ENCODE measurements around the gene LRGUK. TPM values are rescaled to one million over a fixed set of nuclear protein-coding genes. Genes with fewer than 3 reads are reported as not detected.
"Not testable (repeated sequence)": the region's sequence is repeated elsewhere in the genome, so short reads cannot be mapped to it uniquely, and the experiment has no call there.

The LRGUK gene
- total RNA-seq, 1 donor from 2014 or later = 0.05 TPM

DNA sequence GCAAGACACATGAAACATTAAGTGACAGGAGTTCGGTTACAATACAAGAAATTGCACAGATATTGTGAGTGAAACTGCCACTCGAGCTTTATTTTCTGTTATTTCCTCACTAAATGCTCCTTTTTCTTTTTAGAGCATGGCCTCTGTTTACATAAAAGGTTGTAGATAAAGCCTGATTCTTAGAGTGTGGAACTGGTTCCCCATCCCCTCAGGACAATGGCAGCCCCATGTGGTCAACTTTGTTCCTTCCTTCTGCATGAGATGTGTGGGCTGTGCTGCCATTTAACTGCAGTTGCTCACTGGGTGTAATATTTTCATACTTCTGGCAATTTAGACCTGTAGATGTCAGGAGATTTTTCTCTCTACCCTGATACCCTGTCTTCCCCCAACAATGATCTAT, 70.2 kb downstream of the LRGUK start:
- no peak overlapping the region for H3K4me3 Mint-ChIP-seq
- H3K27me3 Mint-ChIP-seq (ENCODE audit: insufficient read depth) = no peaks in the 10 kb centered on the region
- H3K4me1 Mint-ChIP-seq (ENCODE audit: low read depth) = no peaks in the 10 kb centered on the region
- no peaks in the 10 kb centered on the region for H3K36me3 Mint-ChIP-seq (ENCODE audit: low read depth)
- no peak overlapping the region for H3K27ac Mint-ChIP-seq
- intact Hi-C loops (cut with micrococcal nuclease) = no loop called here
- no peak for DNase-seq (ENCODE audit: low spot score)
- H3K9me3 Mint-ChIP-seq = no peaks in the 10 kb centered on the region

DNA sequence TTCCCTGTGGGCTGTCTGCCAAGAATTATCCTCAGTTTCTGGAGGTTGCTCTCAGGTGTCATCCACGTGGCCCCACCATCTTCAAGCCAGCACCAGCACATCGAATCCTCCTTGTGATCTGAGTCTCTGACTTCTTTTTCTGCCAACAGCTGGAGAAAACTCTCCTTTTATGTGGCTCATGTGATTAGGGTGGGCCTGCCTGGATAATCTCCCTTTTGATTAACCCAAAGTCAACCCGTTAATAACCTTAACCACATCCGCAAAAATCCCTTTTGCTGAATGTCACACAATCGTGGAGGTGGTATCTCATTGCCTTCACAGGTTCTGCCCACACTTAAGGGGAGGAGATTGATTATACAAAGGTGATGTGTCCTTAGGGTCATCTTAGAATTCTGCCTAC, 73.8 kb downstream of the LRGUK start:
- intact Hi-C loops (cut with micrococcal nuclease) = no loop called here
- H3K4me3 Mint-ChIP-seq = no peak overlapping the region
- no peak overlapping the region for H3K27ac Mint-ChIP-seq
- no peaks in the 10 kb centered on the region for H3K27me3 Mint-ChIP-seq (ENCODE audit: insufficient read depth)
- no peaks in the 10 kb centered on the region for H3K36me3 Mint-ChIP-seq (ENCODE audit: low read depth)
- H3K9me3 Mint-ChIP-seq = no peaks in the 10 kb centered on the region
- no peak for DNase-seq (ENCODE audit: low spot score)
- H3K4me1 Mint-ChIP-seq (ENCODE audit: low read depth) = no peaks in the 10 kb centered on the region

DNA sequence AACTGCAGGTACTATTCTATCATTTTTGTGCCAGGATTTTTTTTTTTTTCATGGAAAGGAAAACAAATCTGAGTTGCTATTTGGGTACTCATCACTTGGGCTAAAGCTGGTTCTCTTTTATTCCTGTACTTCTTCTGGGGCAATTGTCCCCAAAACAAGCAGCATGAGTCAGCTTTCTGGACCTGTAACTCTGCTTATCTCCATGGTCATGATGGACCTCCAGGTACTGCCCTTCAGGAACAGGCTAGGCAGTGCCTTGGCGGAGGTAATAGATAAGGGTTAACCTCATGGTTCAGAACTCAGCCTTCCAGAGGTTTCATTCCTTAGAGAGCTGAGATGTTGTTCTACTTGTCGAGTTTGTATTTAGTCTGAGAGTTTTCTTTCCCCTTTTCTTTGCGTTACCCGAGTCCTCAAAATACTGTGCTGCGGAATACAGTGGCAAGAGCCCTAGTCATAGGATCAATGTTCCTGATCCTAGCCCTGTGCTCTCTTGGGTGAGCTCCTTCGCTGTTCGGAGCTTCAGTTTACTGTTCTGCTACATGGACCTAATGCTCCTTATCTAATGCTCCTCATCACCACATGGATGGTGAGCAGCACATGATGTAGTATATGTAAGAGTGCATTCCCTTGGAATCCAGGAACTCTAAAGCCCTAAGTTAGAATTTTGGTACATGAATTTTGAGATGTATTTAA, 74.6 kb downstream of the LRGUK start:
- H3K36me3 Mint-ChIP-seq (ENCODE audit: low read depth) = no peaks in the 10 kb centered on the region
- H3K4me1 Mint-ChIP-seq (ENCODE audit: low read depth) = no peaks in the 10 kb centered on the region
- H3K9me3 Mint-ChIP-seq = no peaks in the 10 kb centered on the region
- no peak overlapping the region for H3K27ac Mint-ChIP-seq
- H3K4me3 Mint-ChIP-seq = no peak overlapping the region
- intact Hi-C loops (cut with micrococcal nuclease) = no loop called here
- DNase-seq (ENCODE audit: low spot score) = no peak
- H3K27me3 Mint-ChIP-seq (ENCODE audit: insufficient read depth) = no peaks in the 10 kb centered on the region

DNA sequence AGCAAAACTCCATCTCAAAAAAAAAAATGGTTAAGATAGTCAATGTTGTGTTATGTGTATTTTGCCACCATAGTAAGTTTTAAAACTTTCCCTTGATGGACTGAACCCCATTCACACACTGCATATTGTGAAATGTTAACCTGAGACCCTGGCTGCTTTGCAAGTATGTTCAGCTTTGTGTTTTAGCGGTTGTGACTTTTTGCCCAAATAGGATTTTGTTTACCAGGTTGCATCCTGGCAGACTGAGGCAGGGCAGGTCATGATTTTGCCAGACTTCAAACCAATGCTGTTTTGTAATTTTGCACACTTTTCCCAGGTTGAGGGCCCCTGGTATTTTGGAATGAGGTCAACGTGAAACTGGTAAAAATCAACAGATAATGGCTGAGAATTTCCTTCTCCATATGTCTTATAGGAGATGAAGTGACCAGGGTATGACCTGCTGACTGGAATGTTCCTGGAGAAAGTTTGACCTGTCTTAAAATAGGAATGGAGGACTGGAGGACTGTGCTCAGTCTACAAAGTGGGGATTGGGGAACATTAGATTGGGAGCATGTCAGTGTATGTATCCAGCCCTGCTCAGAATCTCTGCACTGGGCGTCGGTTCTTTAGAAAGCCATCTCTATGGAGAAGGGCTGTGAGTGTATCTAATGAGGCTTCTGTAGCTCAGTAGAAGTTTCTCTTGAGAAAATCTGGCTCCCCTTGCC, 76.2 kb downstream of the LRGUK start:
- Mint-ChIP-seq H3K4me3 (no peak overlapping the region), H3K27me3 (ENCODE audit: insufficient read depth) (no peaks in the 10 kb centered on the region), H3K4me1 (ENCODE audit: low read depth) (no peaks in the 10 kb centered on the region), H3K9me3 (no peaks in the 10 kb centered on the region), H3K36me3 (ENCODE audit: low read depth) (no peaks in the 10 kb centered on the region), H3K27ac (no peak overlapping the region)
- intact Hi-C loops (cut with micrococcal nuclease) = no loop called here
- no peak for DNase-seq (ENCODE audit: low spot score)

DNA sequence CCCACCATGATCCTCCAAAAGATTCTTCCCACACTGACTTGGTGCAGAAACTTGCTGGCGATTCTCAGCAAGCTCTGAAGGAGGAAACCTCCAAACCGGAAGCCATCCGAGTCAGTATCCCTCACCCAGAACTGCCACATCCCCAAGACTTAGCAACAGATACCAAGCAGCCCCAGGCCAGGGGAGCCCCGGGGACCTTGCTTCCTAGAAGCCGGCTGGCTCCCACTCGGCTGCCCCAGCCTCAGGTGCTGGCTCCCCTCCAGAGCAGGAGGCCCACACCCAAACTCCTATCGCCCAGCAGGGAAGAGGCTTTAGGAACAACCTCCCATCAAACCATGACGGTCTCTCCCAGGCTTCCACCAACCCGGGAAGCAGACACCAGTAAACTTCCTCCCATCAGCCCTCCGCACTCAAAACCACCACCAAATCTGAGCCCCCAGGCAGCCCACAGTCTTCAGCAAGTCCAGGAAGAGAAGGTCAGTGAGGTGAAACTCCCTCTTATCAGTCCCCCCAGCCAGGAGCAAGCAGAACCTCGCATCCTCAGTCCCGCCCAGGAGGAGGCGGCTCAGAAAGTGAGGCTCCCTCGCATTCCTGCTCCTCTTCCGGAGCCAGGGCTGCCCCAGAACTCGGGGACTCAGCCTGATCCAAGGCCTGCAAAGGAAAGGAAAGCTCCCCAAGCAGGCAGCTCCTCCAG, 82.3 kb downstream of the LRGUK start:
- intact Hi-C loops (cut with micrococcal nuclease) = no loop called here
- peaks cover 3% of the 10 kb centered on the region for H3K27me3 Mint-ChIP-seq (ENCODE audit: insufficient read depth)
- H3K27ac Mint-ChIP-seq = no peak overlapping the region
- DNase-seq (ENCODE audit: low spot score) = no peak
- no peaks in the 10 kb centered on the region for H3K4me1 Mint-ChIP-seq (ENCODE audit: low read depth)
- no peaks in the 10 kb centered on the region for H3K36me3 Mint-ChIP-seq (ENCODE audit: low read depth)
- H3K4me3 Mint-ChIP-seq = no peak overlapping the region
- H3K9me3 Mint-ChIP-seq = no peaks in the 10 kb centered on the region

DNA sequence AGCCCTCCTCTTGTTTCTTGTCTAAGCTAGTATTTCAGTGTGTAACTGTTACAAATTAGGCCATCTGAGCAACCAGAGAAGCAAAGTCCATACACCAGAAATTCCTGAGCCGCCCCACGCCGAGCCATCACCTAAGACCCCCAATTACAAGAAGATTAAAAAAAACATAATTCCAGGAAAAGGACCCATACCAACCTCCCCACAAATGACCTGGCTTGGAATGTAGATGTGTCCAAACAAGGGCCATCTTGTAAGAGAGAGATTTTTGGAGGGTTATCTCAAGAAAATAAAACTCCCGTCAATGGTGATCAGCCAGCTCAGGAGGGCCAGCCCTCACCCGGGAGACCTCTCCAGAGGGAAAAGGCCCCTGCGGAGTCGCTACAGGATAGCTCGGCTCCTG, 83.1 kb downstream of the LRGUK start:
- H3K27me3 Mint-ChIP-seq (ENCODE audit: insufficient read depth) = peaks cover 3% of the 10 kb centered on the region
- DNase-seq (ENCODE audit: low spot score) = no peak
- H3K9me3 Mint-ChIP-seq = no peaks in the 10 kb centered on the region
- intact Hi-C loops (cut with micrococcal nuclease) = no loop called here
- no peak overlapping the region for H3K27ac Mint-ChIP-seq
- no peaks in the 10 kb centered on the region for H3K4me1 Mint-ChIP-seq (ENCODE audit: low read depth)
- H3K4me3 Mint-ChIP-seq = no peak overlapping the region
- H3K36me3 Mint-ChIP-seq (ENCODE audit: low read depth) = no peaks in the 10 kb centered on the region

DNA sequence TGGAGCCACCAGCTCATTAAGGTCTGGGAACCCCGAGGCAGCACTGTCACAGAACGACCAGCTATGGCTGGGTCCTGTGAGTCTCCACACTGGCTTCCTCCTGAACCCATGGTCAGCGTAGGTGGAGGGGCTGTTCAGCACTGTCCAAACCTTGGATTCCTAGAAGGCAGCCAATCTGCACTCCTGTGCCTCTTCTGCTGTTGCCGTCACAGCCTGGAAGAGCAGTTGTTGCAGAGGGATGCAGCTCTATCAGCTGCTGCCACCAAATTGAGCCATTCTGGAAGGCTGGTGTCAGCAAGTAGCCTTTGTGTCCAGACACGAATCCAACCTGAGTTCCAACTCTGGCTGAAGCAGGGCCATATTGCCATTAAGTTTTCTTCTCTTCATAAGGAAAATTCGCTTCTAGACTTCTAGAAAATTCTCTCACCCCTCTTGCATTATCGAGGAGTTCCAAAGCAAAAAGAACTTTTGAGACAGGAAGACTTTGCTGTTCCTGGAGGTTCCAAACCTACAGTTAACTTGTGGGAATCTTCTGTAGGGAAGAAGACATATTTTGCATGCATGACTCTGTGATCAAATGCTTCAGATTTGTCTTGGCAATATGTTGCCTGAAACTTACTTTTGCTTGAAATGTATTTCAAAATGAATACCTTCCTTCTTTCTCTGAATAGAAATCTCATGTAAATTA, 84.0 kb downstream of the LRGUK start:
- DNase-seq (ENCODE audit: low spot score) = no peak
- H3K4me1 Mint-ChIP-seq (ENCODE audit: low read depth) = no peaks in the 10 kb centered on the region
- no peaks in the 10 kb centered on the region for H3K9me3 Mint-ChIP-seq
- H3K4me3 Mint-ChIP-seq = no peak overlapping the region
- intact Hi-C loops (cut with micrococcal nuclease) = no loop called here
- H3K36me3 Mint-ChIP-seq (ENCODE audit: low read depth) = no peaks in the 10 kb centered on the region
- peaks cover 3% of the 10 kb centered on the region for H3K27me3 Mint-ChIP-seq (ENCODE audit: insufficient read depth)
- no peak overlapping the region for H3K27ac Mint-ChIP-seq

DNA sequence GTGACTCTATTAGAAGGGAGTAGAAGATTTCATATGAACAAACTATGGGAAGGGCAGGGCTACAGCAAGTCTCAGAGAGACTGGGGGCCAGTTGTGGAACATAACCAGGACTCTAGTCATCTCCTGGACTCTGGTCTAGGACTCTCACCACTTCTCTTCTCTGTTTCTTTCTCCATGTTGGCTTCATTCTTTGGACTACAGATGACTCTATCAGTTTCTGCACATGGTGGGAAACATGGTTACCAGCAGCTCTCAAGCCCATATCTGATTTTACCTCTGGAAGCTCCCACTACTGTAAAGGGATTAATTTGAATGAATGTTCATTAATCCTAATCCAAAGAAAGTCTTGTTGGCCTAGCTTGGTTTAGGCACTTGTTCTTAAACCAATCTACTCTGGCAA, 84.7 kb downstream of the LRGUK start:
- Mint-ChIP-seq H3K4me3 (no peak overlapping the region), H3K27ac (no peak overlapping the region), H3K4me1 (ENCODE audit: low read depth) (no peaks in the 10 kb centered on the region), H3K36me3 (ENCODE audit: low read depth) (no peaks in the 10 kb centered on the region), H3K27me3 (ENCODE audit: insufficient read depth) (peaks cover 3% of the 10 kb centered on the region), H3K9me3 (no peaks in the 10 kb centered on the region)
- intact Hi-C loops (cut with micrococcal nuclease) = no loop called here
- DNase-seq (ENCODE audit: low spot score) = no peak

DNA sequence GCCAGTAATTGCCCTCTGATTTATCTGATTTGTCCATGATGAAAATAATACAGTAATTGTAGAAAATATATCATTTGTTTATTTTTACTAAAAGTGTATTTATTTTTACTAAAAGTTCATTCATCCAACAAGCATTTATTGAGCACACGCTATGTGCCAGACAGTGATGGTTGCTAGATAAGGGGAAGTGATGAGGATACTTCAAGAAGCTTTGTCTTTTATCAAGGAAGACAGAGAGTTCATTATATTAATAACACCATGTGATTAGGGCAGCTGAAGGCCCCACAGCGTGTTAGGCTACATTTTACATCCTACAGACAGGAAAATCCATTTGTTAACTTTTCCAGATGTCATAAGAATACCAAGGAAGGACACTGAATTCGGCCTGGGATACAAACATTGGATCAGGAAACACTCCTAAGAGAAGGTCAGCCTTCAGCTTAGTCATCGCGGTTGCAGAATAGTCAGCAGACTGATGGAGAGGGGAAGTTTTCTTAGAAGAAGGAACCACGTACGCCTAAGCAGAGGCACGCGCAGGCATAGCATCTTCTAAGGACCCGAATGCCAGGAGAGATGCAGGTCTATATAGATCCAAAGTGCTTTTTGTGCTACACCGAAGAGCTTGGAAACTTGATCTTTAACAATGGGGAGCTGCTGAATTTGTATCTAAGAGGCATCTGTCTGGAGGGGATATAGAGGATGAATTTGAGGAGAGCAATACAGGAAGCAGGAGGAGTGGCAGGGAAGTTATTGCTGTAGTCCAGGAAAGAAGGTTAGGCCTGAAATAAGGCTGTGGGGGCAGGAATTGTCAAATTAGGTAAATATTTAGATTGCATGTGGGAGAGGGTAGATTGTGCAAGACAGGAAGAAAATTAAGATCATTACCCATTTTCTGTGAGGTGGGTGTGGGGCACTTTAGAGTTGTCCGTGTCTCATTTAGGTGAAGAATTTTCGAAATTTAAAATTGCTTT, 85.7 kb downstream of the LRGUK start:
- H3K36me3 Mint-ChIP-seq (ENCODE audit: low read depth) = no peaks in the 10 kb centered on the region
- H3K27me3 Mint-ChIP-seq (ENCODE audit: insufficient read depth) = peaks cover 3% of the 10 kb centered on the region
- intact Hi-C loops (cut with micrococcal nuclease) = no loop called here
- H3K4me1 Mint-ChIP-seq (ENCODE audit: low read depth) = no peaks in the 10 kb centered on the region
- H3K9me3 Mint-ChIP-seq = no peaks in the 10 kb centered on the region
- no peak overlapping the region for H3K27ac Mint-ChIP-seq
- no peak for DNase-seq (ENCODE audit: low spot score)
- H3K4me3 Mint-ChIP-seq = no peak overlapping the region

DNA sequence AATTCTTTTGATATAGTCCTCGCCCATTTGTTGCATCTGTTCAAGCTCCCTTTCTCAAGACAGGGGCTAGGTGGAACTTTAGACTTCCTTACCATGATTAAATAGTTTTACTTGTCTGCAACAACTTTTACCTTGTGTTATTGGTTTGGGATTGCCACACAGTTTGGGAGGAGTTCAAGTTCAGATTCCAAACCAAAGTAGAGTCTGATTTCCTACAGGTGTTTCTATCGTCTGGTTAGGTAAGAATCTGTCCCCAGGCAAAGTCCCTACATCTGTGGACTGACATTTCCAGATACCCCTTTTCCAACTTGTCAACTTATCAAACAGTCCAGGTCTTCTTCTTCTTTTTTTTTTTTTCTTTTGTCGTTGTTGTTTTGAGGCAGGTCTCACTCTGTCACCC, 93.1 kb downstream of the LRGUK start:
- Mint-ChIP-seq H3K27me3 (ENCODE audit: insufficient read depth) (peaks cover 2% of the 10 kb centered on the region), H3K4me3 (no peak overlapping the region), H3K36me3 (ENCODE audit: low read depth) (no peaks in the 10 kb centered on the region), H3K9me3 (no peaks in the 10 kb centered on the region), H3K27ac (no peak overlapping the region), H3K4me1 (ENCODE audit: low read depth) (no peaks in the 10 kb centered on the region)
- DNase-seq (ENCODE audit: low spot score) = no peak
- intact Hi-C loops (cut with micrococcal nuclease) = no loop called here

DNA sequence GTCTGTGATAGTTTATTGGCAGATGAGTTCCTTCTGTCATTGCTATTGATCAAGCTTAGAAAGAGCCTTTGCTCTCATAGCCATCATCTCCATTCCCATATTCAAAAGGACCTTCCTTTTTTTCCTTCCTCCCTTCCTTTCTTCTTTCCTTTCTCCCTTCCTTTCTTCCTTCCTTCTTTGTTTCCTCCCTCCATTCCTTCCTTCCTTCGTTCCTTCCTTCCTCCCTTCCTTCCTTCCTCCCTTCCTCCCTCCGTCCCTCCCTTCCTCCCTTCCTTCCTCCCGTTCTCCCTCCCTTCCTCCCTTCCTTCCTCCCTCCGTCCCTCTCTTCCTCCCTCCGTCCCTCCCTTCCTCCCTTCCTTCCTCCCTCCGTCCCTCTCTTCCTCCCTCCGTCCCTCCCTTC, 104.2 kb downstream of the LRGUK start:
- H3K9me3 Mint-ChIP-seq; H3K27ac Mint-ChIP-seq; H3K4me1 Mint-ChIP-seq (ENCODE audit: low read depth); H3K4me3 Mint-ChIP-seq; H3K36me3 Mint-ChIP-seq (ENCODE audit: low read depth); DNase-seq (ENCODE audit: low spot score); H3K27me3 Mint-ChIP-seq (ENCODE audit: insufficient read depth); intact Hi-C loops (cut with micrococcal nuclease): not testable (repeated sequence)

DNA sequence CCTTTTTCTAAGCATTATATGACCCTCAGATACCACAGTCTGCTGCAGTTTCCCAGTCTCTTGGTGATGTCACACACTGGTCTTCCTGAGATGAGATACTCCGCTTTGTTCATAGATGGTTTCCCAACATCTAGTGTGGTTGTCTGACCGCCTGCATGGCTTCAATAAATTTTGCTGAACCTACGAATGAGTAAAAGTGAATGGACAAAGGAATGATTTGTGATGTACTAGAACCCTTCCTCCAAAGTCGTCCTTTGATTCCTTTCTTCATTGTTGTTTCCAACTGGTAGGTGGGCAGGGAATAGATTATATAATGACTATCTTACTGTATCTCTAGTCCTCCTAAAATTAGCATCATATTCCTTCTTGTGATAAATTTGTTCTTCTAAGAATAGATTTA, 107.1 kb downstream of the LRGUK start:
- Mint-ChIP-seq H3K27me3 (ENCODE audit: insufficient read depth) (no peaks in the 10 kb centered on the region), H3K27ac (no peak overlapping the region), H3K4me3 (no peak overlapping the region), H3K36me3 (ENCODE audit: low read depth) (no peaks in the 10 kb centered on the region), H3K9me3 (peaks cover 5% of the 10 kb centered on the region), H3K4me1 (ENCODE audit: low read depth) (no peaks in the 10 kb centered on the region)
- intact Hi-C loops (cut with micrococcal nuclease) = no loop called here
- no peak for DNase-seq (ENCODE audit: low spot score)

Data from activated T-helper 1 cell treated with anti-CD3 and anti-CD28 coated beads, Interleukin-12 subunit alpha, Interleukin-12 subunit beta, Interleukin-2, Interleukin-4 antibody, amounts not matched to agents 30 ng/mL and 10 ng/mL and 1 ng/mL, durations not matched to agents 14 hours and 24 hours and 36 hours (primary cell).